Measurements from ENCODE around the gene ADAMTSL1. TPM values are rescaled to one million over a fixed set of nuclear protein-coding genes. Genes with fewer than 3 reads are reported as not detected.

Gene ADAMTSL1
- total RNA-seq, 1 experiment from 2014 or later = not detected

DNA sequence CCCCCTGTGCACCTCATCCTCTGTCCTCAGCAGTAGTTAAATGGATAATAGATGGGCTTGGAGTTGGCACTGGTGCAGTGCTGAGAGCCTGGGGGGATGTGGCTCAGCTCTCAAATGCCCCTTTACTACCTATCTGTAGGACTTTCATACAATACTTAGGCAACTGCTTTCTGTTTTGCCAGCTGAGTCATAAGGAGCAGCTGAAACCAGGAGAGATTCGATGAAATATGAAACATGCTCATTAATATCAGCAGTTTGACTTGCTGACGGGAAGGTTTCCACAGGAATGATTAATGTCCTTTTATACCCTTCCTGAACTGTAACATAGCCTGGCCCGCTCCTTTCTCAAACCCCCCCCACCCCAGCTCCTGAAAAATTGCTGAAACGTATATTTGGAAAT, 416.4 kb downstream of the ADAMTSL1 start:
- TF ChIP-seq, protein P1, sequence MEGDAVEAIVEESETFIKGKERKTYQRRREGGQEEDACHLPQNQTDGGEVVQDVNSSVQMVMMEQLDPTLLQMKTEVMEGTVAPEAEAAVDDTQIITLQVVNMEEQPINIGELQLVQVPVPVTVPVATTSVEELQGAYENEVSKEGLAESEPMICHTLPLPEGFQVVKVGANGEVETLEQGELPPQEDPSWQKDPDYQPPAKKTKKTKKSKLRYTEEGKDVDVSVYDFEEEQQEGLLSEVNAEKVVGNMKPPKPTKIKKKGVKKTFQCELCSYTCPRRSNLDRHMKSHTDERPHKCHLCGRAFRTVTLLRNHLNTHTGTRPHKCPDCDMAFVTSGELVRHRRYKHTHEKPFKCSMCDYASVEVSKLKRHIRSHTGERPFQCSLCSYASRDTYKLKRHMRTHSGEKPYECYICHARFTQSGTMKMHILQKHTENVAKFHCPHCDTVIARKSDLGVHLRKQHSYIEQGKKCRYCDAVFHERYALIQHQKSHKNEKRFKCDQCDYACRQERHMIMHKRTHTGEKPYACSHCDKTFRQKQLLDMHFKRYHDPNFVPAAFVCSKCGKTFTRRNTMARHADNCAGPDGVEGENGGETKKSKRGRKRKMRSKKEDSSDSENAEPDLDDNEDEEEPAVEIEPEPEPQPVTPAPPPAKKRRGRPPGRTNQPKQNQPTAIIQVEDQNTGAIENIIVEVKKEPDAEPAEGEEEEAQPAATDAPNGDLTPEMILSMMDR (IDR thresholded peaks at IDR 0.05; ENCODE audit: unreplicated experiment) = no peak
- Mint-ChIP-seq H3K4me3 (ENCODE audit: low read depth, unreplicated experiment) (no peak overlapping the region), H3K4me1 (ENCODE audit: low read depth, unreplicated experiment) (no peaks in the 10 kb centered on the region), H3K36me3 (ENCODE audit: insufficient read depth, unreplicated experiment) (no peaks in the 10 kb centered on the region), H3K27ac (ENCODE audit: unreplicated experiment) (no peak overlapping the region), H3K9me3 (ENCODE audit: low read depth, unreplicated experiment) (peaks cover 2% of the 10 kb centered on the region), H3K27me3 (ENCODE audit: unreplicated experiment) (peaks cover 24% of the 10 kb centered on the region)
- CTCF ChIA-PET = no interaction called here
- BruUV-seq (replicated peaks) = no TSS peak
- DNase-seq = no peak
- intact Hi-C loops (cut with micrococcal nuclease; ENCODE audit: unreplicated experiment) = no loop called here

DNA sequence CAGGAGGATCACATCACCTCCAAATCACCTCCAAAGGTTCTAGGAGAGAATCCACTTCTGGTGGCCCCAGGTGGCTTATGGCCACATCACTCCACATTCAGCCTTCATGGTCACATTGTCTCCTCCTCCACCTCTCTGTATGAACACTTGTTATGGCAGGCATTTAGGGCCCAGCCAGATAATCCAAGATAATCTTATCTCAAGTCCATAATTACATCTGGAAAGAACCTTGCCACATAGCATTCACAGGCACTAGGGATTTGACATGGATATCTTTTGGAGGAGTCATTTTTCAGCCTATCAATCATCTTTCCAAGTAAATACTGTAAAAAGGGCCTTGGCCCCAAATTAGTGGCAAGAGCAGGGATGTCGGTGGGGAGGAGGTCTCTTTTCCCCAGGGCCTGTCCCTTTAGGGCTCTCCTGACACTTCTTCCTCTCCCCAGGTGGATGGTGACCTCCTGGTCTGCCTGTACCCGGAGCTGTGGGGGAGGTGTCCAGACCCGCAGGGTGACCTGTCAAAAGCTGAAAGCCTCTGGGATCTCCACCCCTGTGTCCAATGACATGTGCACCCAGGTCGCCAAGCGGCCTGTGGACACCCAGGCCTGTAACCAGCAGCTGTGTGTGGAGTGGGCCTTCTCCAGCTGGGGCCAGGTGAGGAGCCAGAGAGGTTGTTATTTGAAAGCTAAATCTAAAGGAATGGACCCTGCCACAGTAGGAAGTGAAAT, 418.2 kb downstream of the ADAMTSL1 start:
- peaks cover 2% of the 10 kb centered on the region for H3K9me3 Mint-ChIP-seq (ENCODE audit: low read depth, unreplicated experiment)
- H3K4me1 Mint-ChIP-seq (ENCODE audit: low read depth, unreplicated experiment) = no peaks in the 10 kb centered on the region
- DNase-seq = no peak
- intact Hi-C loops (cut with micrococcal nuclease; ENCODE audit: unreplicated experiment) = no loop called here
- TF ChIP-seq, protein P1 (IDR thresholded peaks at IDR 0.05; ENCODE audit: unreplicated experiment) = no peak
- H3K36me3 Mint-ChIP-seq (ENCODE audit: insufficient read depth, unreplicated experiment) = no peaks in the 10 kb centered on the region
- H3K27ac Mint-ChIP-seq (ENCODE audit: unreplicated experiment) = no peak overlapping the region
- peaks cover 23% of the 10 kb centered on the region for H3K27me3 Mint-ChIP-seq (ENCODE audit: unreplicated experiment)
- H3K4me3 Mint-ChIP-seq (ENCODE audit: low read depth, unreplicated experiment) = no peak overlapping the region
- CTCF ChIA-PET = no interaction called here
- BruUV-seq (replicated peaks) = no TSS peak

DNA sequence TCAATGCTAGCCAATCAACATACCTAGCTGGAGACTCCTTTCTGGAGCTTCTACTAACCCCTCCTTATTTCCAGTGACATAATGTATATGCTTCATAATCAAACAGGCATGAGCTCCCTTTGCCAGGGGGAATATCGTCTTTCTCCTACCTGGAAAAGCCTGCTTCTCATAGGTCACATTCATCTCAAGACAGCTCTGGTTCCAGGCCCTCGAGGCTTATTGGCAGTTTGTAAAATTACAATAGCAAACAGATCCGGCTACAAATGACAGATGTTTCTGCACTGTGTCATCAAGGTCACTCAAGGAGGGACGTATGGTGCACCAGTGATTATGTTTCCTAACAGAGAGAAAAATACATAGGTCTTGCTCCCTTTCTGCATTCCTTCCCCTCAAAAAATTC, 419.1 kb downstream of the ADAMTSL1 start:
- BruUV-seq (replicated peaks) = no TSS peak
- CTCF ChIA-PET = no interaction called here

DNA sequence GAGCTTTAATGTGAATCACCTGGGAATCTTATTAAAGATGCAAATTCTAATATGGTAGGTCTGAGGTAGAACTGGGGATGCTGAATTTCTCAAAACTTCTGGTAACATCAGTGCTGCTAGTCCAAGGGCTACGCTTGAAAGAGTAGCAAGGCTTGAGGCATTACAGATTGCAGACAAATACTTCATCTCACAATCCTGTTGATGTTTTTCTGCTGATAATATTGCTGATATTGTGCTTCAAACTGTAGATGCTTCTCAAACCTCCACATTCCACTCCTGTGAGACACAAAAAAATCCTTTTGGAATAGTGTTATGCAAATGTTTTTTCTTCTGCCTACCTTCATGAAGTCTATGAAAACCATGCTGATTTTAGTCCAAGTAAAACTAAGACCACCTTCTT, 419.5 kb downstream of the ADAMTSL1 start:
- no peak for DNase-seq
- Mint-ChIP-seq H3K27ac (ENCODE audit: unreplicated experiment) (no peak overlapping the region), H3K27me3 (ENCODE audit: unreplicated experiment) (peaks cover 31% of the 10 kb centered on the region), H3K4me3 (ENCODE audit: low read depth, unreplicated experiment) (no peak overlapping the region), H3K9me3 (ENCODE audit: low read depth, unreplicated experiment) (peaks cover 2% of the 10 kb centered on the region), H3K4me1 (ENCODE audit: low read depth, unreplicated experiment) (no peaks in the 10 kb centered on the region), H3K36me3 (ENCODE audit: insufficient read depth, unreplicated experiment) (no peaks in the 10 kb centered on the region)
- no TSS peak for BruUV-seq (replicated peaks)
- TF ChIP-seq, protein P1 (IDR thresholded peaks at IDR 0.05; ENCODE audit: unreplicated experiment) = no peak
- CTCF ChIA-PET = no interaction called here
- intact Hi-C loops (cut with micrococcal nuclease; ENCODE audit: unreplicated experiment) = no loop called here

More for the DNA sequence above, 419.1 kb downstream of the ADAMTSL1 start:
- Mint-ChIP-seq H3K4me3 (ENCODE audit: low read depth, unreplicated experiment) (no peak overlapping the region), H3K36me3 (ENCODE audit: insufficient read depth, unreplicated experiment) (no peaks in the 10 kb centered on the region), H3K9me3 (ENCODE audit: low read depth, unreplicated experiment) (peaks cover 2% of the 10 kb centered on the region), H3K4me1 (ENCODE audit: low read depth, unreplicated experiment) (no peaks in the 10 kb centered on the region), H3K27ac (ENCODE audit: unreplicated experiment) (no peak overlapping the region), H3K27me3 (ENCODE audit: unreplicated experiment) (peaks cover 26% of the 10 kb centered on the region)
- TF ChIP-seq, protein P1 (IDR thresholded peaks at IDR 0.05; ENCODE audit: unreplicated experiment) = no peak
- DNase-seq = no peak
- intact Hi-C loops (cut with micrococcal nuclease; ENCODE audit: unreplicated experiment) = no loop called here
